ENCODE measurements around the gene VPS33A. TPM values are rescaled to one million over a fixed set of nuclear protein-coding genes. Genes with fewer than 3 reads are reported as not detected.
A peak's percentile ranks its signal among the peaks of the same experiment; 100 is the strongest.

The VPS33A gene
- total RNA-seq, 1 donor from 2014 or later = 15.1 TPM

DNA sequence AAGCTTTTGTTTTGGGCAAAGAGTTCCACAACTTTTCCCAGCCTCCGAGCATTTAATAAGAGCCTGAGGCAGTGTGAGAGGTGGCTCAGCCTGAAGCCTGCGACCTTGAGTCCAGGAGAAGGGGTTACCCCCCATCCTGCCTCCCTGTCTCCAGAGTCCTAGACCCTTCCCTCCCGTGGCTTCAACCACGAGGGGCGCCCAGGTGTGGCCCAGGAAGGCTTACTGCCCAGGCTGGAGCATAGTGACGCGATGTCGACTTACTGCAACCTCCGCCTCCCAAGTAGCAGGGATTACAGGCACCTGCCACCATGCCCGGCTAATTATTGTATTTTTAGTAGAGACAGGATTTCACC, 82.7 kb downstream of the VPS33A start:
- H3K4me3 ChIP-seq (ENCODE audit: low read depth, low read length) = peak overlapping the region; percentile 55
- DNase-seq (ENCODE audit: low read depth) = no peak
- no peak for TF ChIP-seq CTCF (conservative IDR thresholded peaks at IDR 0.05; ENCODE audit: low read depth, low read length)

DNA sequence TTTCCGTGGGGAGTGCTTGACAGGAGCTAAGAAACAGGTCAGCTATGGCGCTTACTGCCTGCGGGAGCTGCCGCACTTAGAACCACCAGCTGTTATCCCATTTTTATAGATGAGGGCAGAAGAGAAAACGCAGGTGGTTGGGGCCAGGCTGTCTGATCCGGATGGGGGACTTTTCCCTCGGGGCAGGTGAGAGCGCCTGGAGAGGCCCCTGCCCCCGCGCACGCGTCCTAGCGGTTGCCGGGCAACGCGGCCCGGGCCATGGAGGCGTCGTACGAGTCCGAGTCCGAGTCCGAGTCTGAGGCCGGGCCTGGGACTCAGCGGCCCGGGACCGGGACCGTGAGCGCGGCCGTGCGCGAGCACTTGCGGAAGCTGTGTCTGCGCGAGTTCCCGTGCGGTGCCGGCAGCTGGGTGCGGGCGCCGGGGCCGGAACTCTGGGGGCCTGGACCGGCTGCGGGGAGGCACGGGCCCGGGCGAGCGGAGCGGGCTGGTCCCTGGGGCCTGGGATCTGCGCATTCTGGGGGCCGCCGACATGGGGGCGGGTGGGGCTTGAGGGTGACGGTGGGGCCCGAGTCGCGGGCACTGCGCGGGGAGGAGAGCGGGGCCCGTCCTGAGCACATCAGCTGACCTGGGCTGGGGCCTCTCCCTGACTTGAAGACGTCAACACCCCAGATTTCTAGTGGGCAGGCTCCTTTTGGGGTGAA, 83.3 kb downstream of the VPS33A start, which contains the start of gene LRRC43:
TSS of gene LRRC43 (plus strand) at position 237 of the 701 bp plus-strand sequence. CDS start at position 259, 22 bp downstream.
- no peak for TF ChIP-seq CTCF (conservative IDR thresholded peaks at IDR 0.05; ENCODE audit: low read depth, low read length)
- DNase-seq (ENCODE audit: low read depth) = no peak
- H3K4me3 ChIP-seq (ENCODE audit: low read depth, low read length) = peak within 1 kb of the TSS; percentile 55

Other genes starting within 250 kb of the VPS33A start
- gene BCL7A, start 244.6 kb downstream of the VPS33A start, total RNA-seq = 12.4 and 15.3 TPM in 2 replicates
- gene MLXIP, start 187.7 kb downstream of the VPS33A start, total RNA-seq = 17.5 and 18.5 TPM in 2 replicates
- not detected in 2 replicates for gene IL31, start 92.3 kb downstream of the VPS33A start, total RNA-seq
- 2.5 TPM in 1 of 2 replicates, not detected in the other for gene LRRC43, start 83.4 kb downstream of the VPS33A start, total RNA-seq
- gene B3GNT4, start 62.8 kb downstream of the VPS33A start, total RNA-seq = 0.58 and 1.4 TPM in 2 replicates
- 92.6 and 123 TPM in 2 replicates for gene DIABLO, start 40.4 kb downstream of the VPS33A start, total RNA-seq
- gene CLIP1, start 156.2 kb upstream of the VPS33A start, total RNA-seq = 38.3 and 49.6 TPM in 2 replicates
- 23.3 and 25.0 TPM in 2 replicates for gene ZCCHC8, start 234.4 kb upstream of the VPS33A start, total RNA-seq